Stimulated activated CD8-positive, alpha-beta memory T cell treated with anti-CD3 and anti-CD28 coated beads, Interleukin-7, amount 100 ng/mL, for 48 hours (primary cell): ENCODE results near the gene OGG1.
A peak's percentile ranks its signal among the peaks of the same experiment; 100 is the strongest.

Experiments used
- DNase-seq, 2 donors: peaks; one replicate each; pipeline ENCODE4 v3.0.0-alpha.2; 2020; ENCODE audit warnings: low read depth in 1 of 2; ENCODE audit errors: extremely low read depth in 1 of 2

The OGG1 gene

GRCh38 chr3:9781978-9782603, 32.3 kb downstream of the OGG1 start:
- no peak for DNase-seq

DNA sequence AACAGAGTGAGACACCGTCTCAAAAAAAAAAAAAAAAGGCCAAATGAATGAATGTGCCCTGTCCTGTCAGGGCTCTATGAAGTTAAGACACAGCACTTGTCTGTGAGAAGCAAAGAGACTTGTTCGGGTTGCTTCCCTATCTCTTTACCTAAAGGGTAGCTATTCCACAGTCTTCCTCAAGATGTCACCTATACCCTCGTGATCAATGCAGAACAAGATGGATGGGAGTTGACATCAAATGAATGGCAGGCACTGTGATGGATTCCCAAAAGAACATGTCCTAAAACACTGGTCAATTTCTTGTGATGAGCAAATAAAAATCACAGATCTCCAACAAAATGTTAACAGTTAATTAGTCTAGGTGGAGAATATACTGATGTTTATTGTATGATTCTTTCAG, 33.0 kb downstream of the OGG1 start:
- DNase-seq: no peak

- no peak for DNase-seq
Measured at GRCh38 chr3:9783954-9784353, 34.2 kb downstream of the OGG1 start.

DNA sequence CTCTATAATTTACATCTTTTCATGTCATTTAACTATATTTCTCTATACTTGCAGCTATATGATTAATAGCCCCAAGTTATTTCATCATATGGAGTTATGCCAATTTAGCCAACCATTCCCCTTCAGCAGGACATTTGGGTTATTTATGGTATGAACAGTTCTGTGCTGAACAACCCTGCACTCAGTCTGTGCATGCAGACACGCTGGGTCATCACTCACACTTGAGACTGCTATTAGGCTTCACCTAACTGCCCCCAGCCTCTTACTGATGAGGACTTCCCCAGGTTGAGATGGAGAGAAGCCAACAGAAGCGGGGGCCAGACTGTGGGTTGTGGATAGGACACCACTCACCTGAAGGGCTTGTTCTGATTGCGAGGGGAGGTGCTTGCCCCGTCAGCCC, 35.2 kb downstream of the OGG1 start:
- no peak for DNase-seq

DNA sequence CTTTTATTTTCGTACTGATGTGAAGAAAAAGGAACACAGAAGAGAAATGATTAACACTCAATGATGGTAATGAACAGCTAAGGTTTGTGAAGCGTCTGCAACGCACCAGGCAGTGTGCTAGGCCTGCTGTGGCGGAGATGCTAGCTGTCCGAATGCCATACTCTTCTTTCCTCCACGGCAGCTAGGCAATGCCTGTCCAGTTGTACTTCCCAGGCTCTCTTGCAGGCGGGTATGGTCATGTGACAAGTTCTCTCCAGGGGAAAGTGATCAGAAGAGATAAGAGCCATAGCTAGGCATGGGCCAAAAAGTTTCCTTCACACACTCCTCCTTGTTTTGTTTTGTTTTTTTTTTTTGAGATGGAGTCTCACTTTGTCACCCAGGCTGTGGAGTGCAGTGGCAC, 35.9 kb downstream of the OGG1 start:
- no peak for DNase-seq

DNA sequence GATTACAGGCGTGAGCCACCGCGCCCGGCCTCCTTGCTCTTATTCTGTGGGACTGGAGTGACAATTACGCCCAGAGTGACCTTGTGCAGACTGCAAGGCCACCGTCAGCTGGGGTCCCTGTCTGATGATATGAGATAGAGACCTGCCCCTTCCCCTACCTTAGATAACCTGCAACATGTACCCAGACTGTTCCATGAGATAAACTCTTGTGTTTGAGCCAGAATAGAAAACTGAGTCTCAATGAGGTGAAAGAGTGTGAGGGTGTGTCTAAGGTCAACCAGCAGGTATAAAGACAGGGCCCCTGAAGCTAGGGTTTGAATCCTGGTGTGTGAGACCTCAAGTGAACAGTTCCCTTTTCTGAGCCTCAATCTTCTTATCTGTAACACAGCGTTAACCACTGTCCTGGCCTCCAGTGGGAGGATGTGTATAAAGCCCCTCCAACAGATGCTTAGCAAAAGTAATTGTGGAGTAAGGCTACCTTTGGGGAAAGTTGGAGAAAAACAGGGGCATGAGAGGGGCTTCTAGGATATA, 36.5 kb downstream of the OGG1 start:
- DNase-seq: no peak

DNA sequence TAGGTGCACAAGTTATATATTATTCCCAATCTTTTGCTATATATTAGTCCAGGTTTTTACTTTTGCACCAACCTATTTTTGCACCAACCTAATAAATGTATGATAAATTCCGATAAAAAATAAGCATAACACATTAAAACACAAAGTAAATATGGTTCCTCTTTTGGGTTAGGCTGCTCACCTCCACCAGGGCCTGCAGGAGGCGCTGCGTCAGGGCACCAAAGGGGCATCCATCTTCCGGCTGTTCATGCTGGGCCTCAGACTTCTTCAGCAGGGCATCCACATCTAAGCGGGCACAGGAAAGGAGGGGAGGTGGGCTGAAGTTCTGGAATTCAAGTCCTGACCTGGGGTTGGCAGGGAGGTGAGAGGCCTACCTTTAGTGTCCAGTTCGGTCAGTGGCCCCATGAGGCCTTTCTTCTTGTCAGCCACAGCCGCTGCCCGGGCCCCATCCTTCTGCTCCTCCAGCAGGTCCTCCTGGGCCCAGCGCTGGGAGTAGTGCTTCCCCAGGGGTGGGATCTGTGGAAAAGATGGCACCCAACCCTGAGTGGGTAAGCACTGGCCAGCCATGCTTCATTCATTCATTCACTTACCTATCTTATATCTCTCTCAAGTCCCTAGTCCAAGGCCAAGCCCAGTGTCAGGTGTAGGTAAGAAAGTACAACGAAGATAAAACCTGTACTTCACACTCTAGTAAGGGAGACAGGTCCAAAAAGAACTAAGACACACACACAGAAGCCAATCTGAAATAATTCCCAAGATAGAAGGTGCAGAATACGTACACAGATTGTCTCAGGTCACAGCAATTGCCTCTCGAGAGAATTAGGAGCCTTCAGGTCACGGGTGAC, 37.3 kb downstream of the OGG1 start:
- no peak for DNase-seq

DNA sequence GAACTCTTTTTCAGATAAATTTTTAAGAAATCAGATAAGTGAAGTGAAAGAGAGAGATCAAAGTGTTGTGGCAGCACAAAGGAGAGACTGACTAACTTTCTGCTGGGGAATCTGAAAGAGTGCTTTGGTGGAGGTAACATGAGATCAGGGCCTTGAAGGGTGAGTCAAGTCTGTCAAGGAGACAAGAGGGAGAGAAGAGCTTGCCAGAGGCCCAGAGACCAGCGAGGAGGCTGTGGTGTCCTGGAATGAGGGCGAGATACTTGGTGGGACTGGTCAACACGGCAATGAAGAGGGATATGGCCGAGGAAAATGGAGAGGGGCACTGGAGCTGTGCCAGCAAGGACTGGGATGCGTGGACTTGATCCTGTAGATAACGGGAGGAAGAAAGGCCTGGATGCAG, 38.0 kb downstream of the OGG1 start:
- no peak for DNase-seq

DNA sequence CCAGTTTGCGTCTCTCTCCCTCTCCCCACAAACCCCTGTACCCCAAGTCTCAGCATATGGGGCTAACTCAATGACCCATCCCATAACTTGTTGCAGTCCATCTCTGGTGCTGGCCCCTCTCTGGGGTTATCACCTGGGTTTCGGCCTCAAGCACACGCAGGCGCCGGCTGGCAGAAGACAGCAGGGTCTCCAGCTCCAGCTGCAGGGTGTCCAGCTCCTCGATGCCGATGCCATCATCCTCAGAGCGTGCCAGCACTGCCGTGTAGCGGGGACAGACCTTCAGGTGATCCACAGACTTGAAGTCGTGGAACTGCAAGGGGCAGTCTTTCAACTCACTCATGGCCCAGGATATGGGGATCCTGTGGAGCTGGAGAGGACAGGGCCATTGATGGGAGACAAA, 41.4 kb downstream of the OGG1 start:
- no peak for DNase-seq

DNA sequence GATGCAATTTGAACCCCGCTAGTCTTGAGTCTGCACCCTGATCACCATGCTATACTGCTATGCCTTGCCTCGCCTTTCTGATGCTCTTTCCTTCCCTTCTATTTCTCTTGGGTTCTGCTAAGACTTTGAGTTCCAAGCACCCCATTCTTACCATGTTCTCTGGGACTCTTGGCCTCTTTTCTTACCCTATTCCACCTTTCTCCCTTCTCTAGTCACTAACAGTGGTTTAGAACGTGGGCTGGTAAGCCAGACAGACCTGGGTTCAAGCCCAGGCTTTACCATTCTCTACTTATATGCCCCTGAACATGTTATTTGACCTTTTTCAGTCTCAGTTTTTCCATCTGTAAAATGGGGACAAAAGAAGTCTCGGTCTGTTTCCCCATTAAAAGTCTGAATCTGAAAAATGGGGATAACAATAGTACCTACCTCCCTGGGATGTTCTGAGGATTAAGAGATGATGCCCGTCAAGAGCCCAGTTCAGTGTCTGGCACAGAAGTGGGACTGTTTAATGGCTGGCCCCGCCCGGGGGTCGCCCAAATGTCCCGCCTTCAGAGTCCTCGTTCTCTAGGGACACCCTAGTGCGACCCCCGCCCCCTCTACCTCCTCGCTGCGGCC, 42.1 kb downstream of the OGG1 start:
- no peak for DNase-seq

DNA sequence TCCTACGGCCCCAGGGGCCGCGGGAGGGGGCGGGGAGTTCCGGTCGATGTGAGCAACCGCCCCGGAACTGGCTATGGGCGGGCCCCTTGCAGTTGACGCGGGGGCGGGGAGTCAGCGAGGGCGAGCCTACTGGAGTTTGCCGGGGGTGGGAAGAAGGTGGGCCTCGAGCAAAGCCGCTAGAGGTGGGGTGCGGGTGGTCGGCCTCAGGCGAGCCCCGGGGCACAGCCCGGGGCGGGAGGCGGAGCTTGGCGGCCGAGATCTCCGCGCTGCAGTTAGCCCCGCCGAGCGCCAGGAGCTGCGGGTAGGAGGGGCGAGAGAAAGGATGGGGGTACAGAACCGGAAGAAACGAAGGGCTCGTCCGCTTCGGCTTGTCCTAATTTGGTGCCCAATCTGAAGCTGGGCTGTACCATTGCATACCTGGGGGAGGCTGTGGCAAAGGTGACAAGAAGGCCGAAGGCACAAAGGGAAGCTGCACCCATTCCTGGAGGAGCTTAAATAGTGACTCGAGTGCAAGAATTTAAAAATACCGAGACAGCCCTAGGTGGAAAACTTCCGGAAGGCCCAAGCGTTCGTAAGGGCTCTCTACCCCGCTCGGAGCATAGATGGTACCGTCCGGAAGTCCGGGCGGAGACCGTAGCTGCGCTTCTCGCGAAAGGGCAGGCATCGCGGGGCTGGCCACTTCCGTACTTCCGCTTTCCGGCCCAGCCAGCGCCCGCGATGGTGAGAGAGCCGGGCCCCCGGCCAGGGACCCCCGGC, 42.8 kb downstream of the OGG1 start, which contains the start of the genes ARPC4 and TADA3:
Gene ARPC4 (plus strand): TSS at position 678 of the 756 bp plus-strand sequence. CDS start 40 bp downstream, at position 718.
Gene TADA3 (minus strand): TSS at position 69 of the 756 bp plus-strand sequence. CDS start 1,007 bp downstream, outside the sequence.
- peak; percentile 81 to 91 for DNase-seq

DNA sequence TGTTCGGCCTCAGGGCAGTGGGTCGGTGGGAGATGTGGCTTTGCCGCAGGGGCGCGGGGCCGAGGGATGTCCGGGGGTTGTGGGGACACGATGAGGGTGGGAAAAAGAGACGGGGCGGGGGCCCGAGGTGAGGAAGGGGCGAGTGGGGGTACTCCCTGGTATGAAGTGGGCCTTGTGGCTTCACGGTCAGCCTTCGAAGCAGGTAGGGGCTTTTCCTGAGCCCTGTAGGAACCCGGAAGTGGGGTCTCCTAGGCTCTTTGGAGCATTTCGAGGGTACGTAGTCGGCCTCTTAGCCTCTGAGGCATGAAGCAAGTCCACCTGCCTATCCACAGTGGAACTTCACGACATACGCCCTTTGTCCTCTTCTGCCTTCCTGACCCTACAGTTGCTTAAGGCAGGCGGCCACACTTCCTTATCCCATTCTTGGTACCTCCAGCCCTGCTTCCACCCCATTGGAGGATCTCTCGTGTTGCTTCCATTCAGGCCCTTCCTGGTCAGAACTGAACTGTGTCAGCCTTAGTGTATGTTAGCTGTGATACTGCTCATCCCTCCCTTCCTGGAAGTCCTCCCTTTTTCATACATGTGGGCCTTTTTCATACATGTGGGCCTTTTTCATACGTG, 43.5 kb downstream of the OGG1 start:
- no peak for DNase-seq

- no peak for DNase-seq
Measured at GRCh38 chr3:9794400-9794799, 44.6 kb downstream of the OGG1 start.

DNA sequence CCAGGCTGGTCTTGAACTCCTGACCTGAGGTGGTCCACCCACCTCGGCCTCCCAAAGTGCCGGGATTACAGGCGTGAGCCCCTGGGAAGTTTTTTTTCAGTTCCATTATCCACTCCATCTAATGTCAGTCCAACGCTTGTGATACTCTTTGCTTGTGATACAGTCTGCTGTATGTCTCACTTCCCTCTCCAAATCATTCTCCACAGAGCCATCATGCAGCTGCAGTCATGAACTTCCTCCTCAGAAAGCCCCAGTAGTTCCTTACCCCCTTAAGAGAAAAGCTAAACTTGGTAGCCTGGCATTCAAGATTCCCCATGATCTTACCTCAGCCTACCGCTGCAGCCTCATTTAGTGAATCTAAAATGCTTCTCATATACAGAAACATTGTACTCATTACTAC, 45.5 kb downstream of the OGG1 start:
- no peak for DNase-seq

- no peak for DNase-seq
Measured at GRCh38 chr3:9797196-9797945, 47.6 kb downstream of the OGG1 start.

- no peak for DNase-seq
Measured at GRCh38 chr3:9800529-9800928, 50.8 kb downstream of the OGG1 start.

- DNase-seq: no peak
Measured at GRCh38 chr3:9803494-9803893, 53.7 kb downstream of the OGG1 start.

GRCh38 chr3:9804996-9805395, 55.2 kb downstream of the OGG1 start:
- DNase-seq: no peak

GRCh38 chr3:9806137-9806536, 56.4 kb downstream of the OGG1 start:
- no peak for DNase-seq
